Measurements from ENCODE around the gene MRPL23.
"Not testable (repeated sequence)": the region's sequence is repeated elsewhere in the genome, so short reads cannot be mapped to it uniquely, and the experiment has no call there.

The MRPL23 gene

DNA sequence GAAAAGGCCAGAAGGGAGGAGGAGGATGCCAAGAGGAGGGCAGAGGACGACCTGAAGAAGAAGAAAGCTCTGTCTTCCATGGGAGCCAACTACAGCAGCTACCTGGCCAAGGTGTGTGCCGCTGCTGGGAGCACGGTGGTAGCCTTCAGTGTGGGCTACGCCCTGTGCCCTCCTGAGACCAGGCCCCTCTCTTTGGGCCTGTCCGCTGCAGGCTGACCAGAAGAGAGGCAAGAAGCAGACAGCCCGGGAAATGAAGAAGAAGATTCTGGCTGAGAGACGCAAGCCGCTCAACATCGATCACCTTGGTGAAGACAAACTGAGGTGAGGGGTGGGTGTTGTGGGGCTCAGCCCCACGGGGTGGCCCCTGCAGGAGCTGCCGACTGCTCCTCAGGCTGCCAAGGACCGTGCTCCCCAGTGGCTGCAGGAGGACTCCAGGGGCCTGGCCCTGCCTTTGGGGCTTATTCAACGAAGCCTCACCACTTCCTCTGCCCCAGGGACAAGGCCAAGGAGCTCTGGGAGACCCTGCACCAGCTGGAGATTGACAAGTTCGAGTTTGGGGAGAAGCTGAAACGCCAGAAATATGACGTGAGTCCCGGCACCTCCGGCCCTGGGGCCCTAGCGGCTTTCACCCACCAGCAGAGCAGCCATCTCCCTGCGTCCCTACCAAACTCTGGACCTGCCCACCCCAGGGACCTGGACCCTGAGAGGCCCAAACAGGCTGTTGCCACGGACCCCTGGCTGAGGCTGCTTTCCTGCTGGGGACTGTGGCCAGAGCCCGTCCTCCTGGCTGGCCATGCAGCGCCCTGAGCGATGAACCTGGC, 12.6 kb upstream of the MRPL23 start:
- DNase-seq = no peak

DNA sequence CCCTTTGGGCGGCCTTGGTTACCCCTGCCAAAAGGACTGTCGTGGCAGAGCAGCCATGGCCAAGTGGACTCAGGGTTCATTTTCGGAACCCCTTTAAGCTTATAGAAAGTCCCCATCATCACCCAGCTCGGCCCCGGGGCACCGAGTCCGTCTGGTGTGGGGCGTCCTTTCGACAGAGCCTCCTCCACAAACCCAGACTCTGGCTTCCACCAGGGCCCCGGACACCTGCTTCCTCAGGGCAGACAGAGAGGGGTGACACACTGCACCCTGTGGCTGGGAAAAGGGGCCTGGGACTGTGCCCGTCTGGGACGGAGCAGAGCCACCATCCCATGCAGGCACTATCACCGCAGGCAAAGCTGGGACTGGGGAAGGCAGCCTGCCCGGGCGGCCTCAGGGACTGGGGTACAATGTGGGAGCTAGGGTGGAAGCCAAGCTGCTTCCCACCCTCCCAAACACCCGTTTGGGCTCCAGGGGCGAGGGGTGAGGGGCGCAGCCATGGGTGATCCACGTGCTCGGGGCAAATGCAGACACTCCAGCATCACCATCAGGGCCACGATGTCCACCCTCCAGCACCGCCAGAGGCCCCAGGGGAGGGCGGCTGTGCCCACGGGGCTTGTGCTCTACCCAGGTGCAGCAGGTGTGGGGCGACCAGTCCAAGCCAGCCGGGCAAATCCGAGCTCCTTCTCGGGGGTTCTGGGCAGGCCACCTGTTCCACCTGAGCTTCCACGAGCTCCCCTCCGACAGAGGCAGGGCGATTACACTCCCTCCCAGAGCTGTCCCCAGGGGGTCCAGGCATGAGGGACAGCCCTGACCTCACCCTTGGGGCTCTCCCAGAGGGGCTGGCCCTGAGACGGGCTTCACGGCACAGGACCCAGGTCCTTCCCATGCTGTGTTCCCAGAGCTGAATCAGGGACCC, 11.7 kb upstream of the MRPL23 start:
- DNase-seq = no peak

DNA sequence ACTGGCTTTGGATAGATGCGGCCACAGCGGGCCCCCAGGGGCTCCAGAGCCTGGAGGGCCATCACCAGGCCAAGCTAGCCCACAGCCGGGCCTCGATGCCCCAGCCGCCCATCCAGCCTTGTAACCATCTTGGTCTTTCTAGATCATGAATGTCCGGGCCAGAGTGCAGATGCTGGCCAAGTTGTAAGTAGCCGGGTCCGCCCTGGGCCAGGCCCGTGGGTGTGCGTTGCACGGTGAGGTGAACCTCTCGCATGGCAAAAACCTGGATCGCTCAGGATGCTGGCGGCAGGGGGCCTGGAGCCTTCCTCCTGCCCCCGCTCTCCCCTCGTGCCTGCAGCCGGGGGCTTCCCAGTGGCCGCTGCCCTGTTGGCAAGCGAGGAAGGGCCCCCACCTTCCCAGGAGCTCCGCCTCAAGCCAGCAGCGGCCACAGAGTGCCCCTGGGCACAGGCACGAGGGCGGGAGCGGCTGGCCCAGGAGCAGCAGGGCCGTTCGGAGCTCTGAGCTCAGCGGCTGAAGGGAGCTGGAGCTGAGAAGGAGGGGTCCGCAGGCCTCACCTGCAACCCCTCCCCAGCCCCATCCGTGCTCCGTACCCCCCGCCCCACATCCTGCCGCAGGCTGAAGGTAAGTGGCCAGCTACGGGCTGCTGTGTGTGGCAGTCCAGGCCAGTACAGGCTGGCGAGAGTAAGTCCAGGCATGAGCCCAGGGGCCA, 10.9 kb upstream of the MRPL23 start:
- DNase-seq = no peak

DNA sequence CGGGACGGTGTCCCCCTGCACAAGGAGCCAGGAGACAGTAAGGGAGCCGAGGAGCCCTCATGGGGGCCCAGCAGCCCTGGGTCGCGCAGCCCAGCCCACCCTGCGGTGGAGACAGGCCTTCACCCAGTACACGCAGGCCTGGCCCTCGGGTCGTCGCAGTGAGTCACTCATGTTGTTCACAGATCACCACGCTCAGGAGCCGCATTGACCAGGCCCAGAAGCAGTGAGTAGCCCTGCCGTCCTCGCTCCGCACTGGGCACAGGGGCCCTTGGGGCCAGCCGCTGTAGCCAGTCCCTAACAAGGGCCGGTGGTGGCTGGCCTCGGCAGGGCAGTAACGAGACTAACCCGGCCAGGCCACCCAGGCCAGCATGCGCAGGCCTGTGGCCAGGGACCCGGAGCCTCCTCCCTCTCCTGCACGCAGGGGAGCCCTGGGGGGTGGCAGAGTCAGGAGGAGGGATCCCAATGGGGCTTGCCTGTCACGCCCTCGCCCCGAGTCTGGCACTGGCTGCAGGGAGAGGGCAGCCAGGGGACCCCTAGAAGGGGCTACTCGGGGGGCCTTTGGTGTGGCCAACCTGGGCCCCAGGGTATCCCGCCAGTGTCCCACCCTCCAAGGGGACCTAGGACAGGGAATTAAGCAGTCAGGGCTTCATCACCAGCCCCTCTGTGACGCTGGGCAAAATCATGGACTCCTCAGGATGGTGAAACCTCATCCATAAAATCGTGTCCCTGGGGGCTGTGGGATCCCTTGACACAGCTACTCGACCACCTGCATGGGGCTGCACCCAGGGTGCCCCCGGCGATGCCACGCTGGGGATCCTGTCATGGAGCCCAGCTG, 10.1 kb upstream of the MRPL23 start:
- no peak for DNase-seq

DNA sequence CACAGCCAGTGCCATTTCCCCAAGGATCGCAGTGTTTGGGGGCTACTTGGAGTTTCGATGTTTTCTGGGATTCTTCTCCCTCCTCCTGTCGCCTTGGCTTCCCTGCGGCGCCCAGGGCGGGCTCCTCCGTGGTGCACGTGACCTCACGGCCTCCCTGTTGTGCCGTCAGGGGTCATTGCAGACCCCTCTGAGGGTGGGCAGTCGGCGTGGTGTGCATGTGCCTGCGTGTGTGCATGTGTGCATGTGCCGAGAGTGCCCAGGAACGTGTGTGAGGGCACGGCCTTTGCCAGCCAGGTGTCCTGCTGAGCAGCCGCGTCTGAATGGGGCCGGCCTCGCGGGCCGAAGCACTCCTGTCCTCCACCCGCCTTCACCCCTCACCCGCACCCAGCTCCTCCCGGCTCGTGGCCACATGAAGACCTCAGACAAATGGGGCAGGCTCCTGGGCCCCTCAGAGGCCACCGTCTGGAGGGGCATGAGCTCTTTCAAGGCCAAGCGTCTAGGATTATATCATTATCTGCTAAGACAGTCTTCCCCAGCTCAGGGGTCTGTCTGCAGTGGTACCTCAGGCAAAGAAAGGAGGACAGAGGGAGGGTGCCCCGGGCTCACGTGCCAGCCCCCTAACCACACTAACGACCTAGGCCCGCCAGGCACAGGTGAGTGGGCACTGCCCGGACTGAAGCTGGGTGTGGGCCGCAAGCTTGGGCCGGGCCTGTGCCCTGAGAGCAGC, 9.4 kb upstream of the MRPL23 start:
- DNase-seq = no peak

DNA sequence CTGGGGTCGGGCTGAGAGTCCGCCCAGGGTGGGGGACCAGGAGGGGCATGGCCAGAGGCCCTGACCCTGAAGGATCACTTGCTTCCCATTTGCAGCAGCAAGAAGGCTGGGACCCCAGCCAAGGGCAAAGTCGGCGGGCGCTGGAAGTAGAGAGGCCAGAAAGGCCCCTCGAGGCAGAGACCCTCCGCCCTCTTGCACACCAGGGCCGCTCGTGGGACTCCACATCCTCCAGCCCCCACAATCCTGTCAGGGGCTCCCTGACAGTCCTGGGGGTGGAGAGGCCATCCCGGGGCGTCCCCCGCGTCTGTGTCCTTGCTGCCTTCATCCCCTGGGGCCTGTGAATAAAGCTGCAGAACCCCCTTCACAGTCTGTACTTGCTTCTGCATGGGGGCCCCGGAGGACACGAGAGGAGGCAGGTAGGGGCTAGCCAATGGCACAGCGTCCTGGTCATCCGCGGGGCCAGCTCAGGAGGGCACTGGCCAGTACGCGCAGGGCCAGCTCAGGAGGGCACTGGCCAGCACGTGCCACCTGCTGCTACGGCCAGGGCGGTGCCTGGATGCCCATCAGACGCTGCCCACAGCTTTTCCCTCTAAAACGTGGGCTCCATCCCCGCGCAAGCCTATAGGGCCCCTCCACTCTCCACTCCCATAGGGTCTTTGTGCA, 8.7 kb upstream of the MRPL23 start:
- no peak for DNase-seq

- no peak for DNase-seq
Measured at GRCh38 chr11:1939006-1939625, 8.0 kb upstream of the MRPL23 start.

DNA sequence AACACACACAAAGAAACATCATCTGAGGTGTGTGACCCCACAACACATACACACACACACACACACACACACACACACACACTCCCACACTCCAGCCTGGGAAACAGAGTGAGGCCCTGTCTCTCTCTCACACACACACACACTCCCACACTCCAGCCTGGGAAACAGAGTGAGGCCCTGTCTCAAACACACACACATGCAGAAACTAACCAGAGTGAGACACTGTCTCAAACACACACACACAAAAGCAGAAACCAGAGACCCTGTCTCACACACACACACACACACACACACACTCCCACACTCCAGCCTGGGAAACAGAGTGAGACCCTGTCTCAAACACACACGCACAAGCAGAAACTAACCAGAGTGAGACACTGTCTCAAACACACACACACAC, 7.3 kb upstream of the MRPL23 start:
- DNase-seq = not testable (repeated sequence)

GRCh38 chr11:1942558-1943260, 4.4 kb upstream of the MRPL23 start:
- no peak for DNase-seq

DNA sequence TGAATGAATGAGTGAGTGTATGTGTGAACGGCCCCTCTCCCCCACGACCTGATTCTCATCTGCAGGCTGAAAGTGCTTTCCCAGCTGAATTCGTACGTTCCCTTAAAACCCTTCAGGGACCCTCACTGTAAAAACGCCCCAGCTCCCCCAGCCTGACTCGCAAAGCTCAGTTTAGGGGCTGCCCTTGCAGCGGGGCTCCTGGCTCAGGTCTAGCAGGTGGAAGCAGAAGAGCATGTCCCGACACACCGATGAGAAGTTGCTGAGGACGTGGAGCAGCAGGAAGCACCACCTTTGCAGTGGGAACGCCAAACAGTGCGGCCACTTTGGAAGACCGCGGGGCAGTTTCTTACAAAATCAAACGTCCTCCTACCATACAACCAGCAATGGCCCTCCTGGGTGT, 3.6 kb upstream of the MRPL23 start:
- DNase-seq = no peak

DNA sequence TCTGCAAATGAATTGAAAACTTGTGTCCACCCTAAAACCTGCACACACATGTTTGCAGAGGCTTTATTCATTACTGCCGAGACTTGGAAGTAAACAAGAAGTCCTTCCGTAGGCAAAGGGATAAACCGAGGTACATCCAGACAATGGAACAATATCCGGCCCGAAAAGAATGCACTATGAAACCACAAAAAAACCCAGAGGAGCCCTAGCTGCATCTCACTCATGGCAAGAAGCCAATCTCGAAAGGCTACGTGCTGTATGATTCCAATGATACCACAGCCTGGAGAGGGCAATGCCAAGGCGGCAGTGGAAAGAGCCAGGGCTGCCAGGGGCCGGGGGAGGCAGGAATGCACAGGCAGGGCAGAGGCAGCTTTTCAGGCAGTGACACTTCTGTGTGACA, 3.2 kb upstream of the MRPL23 start:
- DNase-seq = no peak

DNA sequence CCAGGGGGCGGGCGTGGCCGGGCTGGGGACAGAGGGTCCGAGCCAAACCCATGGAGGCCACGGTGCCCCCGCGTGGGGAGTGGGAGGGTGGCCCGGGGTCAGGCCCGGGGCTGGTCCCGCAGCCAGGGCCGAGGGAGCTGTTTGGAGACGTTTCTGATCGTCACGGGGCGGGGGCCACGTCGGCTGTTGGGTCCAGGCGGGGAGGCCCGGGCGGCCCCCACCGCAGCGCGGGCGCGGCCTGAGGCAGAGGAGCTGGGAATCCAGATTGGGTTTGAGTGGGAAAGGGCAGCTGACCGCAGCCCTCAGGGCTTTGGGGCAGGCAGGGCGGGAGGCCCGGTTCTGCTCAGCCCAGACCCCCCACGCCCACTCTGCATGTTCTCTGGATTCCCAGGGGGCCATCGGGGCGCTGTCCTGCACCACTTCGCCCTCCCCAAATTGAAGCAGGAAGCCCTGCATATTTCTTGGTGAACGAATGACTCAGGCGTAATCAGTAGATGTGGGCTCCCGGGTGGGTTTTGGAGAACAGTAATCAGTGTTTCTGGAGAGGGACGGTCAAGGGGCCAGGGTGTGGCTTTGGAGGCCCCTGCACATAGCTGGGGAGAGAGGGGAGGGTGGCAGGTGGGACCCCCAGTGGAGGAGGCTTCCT, 583 bp downstream of the MRPL23 start:
- no peak for DNase-seq

DNA sequence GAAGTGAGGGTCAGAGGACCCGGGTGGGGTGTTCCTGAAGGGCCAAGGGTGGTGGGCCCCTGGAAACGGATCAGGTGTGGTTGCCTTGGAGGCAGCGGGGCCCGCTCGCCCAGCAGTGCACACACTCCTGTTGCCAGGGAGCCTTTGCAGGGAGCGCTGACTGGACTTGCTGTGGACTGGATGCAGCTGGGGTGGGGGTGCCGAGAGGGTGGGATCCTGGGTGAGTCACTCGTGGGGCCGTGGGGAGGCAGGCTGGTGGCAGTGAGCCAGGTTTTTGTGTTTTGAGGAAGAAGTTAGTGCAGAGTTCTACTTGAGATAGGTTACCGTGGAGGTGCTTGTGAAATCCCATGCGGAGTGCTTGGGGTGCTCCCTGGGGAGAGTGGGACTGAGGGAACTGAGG, 1.3 kb downstream of the MRPL23 start:
- no peak for DNase-seq

DNA sequence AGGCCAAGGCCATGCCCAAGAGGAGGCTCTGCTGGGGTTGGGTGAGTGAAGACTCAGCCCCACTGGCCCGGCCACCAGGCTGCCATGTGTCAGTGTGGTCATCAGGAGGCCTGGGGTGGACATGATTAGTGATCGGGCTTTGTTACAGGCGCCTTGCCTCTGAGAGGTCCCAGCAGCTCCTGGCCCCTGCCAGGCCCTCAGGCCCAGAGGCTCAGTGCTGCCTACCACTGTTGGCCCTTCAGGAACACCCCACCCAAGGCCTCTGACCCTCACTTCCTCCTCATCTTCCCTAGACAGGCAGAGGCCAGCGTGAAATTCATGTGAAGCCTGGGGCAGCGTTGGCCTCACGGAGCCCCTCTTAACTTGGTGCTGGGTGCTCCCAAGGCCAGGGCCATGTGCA, 2.2 kb downstream of the MRPL23 start:
- DNase-seq = no peak

DNA sequence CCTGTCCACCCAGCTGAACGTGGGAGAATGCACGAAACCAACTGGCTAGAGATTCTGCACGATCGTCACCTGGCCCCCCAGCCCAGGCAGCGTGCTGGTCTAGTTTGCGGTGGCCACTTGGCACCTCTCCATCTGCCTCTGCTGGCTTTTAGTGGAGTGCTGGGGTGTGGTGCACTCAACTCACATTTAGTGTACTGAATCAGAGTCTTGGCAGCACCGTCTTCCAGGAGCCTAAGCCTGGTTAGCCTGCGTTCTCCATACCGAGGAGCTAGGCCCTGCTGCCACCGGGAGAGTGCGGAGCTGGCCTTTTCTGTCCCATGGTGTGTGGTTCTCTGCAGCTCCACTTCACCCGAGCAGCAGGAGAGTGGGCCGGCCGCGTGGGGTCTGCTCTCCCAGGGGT, 2.8 kb downstream of the MRPL23 start:
- no peak for DNase-seq

DNA sequence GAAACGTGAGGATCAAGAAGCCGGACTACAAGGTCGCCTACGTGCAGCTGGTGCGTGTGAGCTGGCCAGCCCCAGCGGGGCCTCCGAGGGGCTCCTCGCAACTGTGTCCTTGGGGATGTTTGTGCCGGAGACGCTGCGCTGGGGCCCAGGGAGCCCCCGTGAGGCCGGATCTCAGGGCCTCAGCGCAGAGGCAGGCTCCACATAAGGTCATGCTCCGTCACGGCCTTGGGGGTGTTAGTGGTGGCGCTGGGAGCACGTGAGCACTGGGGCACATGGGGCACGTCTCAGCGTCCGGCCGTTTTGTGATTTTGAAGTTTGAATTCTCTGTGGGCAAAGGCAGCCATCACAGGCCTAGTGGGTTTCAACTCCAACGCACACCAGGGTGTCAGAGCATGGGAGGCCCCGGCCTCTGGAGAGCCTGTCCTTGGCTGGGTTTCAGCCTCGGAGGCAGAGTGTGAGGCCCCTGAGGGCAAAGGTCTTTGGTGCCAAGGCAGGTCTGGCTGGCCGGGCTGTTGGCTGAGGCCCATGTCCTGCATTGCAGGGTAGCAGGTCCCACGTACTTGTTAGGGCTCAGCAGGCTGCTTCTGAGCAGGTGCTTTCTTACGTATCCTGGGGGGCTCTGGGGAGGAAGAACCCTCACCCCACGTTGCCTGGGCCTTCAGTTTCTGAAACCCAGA, 5.8 kb downstream of the MRPL23 start:
- no peak for DNase-seq

GRCh38 chr11:1953489-1954266, 6.5 kb downstream of the MRPL23 start:
- DNase-seq = no peak

DNA sequence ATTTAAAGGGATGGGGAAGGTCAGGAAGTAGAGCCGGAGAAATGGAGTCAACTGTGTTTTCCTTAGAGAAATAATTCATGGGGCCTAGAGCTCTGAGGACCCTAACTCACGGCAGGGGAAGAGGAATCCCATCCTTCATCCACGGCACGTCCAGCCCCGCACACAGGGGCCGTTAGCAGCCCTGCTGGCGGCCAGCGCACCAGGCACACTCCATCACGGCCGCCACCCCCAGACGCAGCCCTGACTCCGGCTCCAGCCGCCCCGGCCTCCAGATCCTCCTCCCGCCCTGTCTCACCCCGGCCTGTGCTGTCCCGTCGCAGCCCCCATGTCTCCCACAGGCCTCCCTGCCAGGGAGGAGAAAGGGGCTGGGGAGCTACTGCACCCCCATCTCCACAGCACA, 11.2 kb downstream of the MRPL23 start:
- DNase-seq = no peak
